Naive thymus-derived CD4-positive, alpha-beta T cell (primary cell): ENCODE measurements around the gene MYO9B. TPM values are rescaled to one million over a fixed set of nuclear protein-coding genes. Genes with fewer than 3 reads are reported as not detected.

ENCODE experiments used
- ATAC-seq: fragments of 150-1000 bp; cut with Tn5 transposase; 2 replicates; pipeline ENCODE4 v1.10.0; 2021; ENCODE audit warnings: mild to moderate bottlenecking, moderate library complexity
- CTCF ChIA-PET: fragments of 350-600 bp; sonication (Branson Sonifier 250); formaldehyde crosslinking; loops from one replicate; lab custom pipeline; 2021; ENCODE audit warnings: antibody characterized with exemption; lab: Charles Lee
- POLR2A ChIA-PET: fragments of 350-600 bp; sonication (Branson Sonifier 250); formaldehyde crosslinking; loops from one replicate; lab custom pipeline; 2021; ENCODE audit warnings: antibody characterized with exemption, inconsistent platforms; lab: Charles Lee
- DNase-seq, 9 donors: peaks; one replicate each; pipeline versions ENCODE4 v3.0.0 to v3.0.0-alpha.2; 2020 to 2022; ENCODE audit warnings: mixed read lengths in 1 of 9
- H3K27ac ChIP-seq: one replicate; pipeline ENCODE4 v1.7.0; 2013; ENCODE audit warnings: mild to moderate bottlenecking, low read depth, low read length, moderate library complexity
- H3K27me3 ChIP-seq, 2 donors: one replicate each; pipeline ENCODE4 v1.7.0; 2013; ENCODE audit warnings: low read length in 2 of 2, mild to moderate bottlenecking in 2 of 2, moderate library complexity in 2 of 2; ENCODE audit not compliant: control insufficient read depth in 2 of 2, insufficient read depth in 2 of 2
- H3K36me3 ChIP-seq, 3 experiments: 1 replicate in 2 of 3; 2 replicates in 1 of 3; pipeline ENCODE4 v1.7.0; 2013; ENCODE audit warnings: low read length in 3 of 3, mild to moderate bottlenecking in 3 of 3, moderate library complexity in 1 of 3; ENCODE audit not compliant: insufficient read depth in 3 of 3, control insufficient read depth in 2 of 3
- H3K4me1 ChIP-seq, 2 donors: one replicate each; pipeline ENCODE4 v1.7.0; 2013; ENCODE audit warnings: low read length in 2 of 2, mild to moderate bottlenecking in 2 of 2, moderate library complexity in 1 of 2; ENCODE audit not compliant: control insufficient read depth in 2 of 2, insufficient read depth in 2 of 2
- H3K4me3 ChIP-seq: 2 replicates; pipeline ENCODE4 v1.7.0; 2013; ENCODE audit warnings: mild to moderate bottlenecking, low read length
- H3K9me3 ChIP-seq, 3 experiments: 1 replicate in 2 of 3; 2 replicates in 1 of 3; pipeline ENCODE4 v1.7.0; 2013; ENCODE audit warnings: low read length in 3 of 3; ENCODE audit not compliant: control insufficient read depth in 2 of 3
- H3K27ac Mint-ChIP-seq, 9 donors: one replicate each; pipeline ENCODE4 v1.8.0; 2020 to 2022; ENCODE audit warnings: mixed read lengths in 9 of 9, mild to moderate bottlenecking in 8 of 9, moderate library complexity in 5 of 9, inconsistent platforms in 2 of 9
- H3K27me3 Mint-ChIP-seq, 5 donors: one replicate each; pipeline ENCODE4 v1.8.0; 2021 to 2022; ENCODE audit warnings: mixed read lengths in 5 of 5, mild to moderate bottlenecking in 1 of 5
- H3K36me3 Mint-ChIP-seq, 5 donors: one replicate each; pipeline ENCODE4 v1.8.0; 2020 to 2022; ENCODE audit warnings: mixed read lengths in 5 of 5, mild to moderate bottlenecking in 3 of 5, inconsistent platforms in 1 of 5
- H3K4me1 Mint-ChIP-seq, 7 donors: one replicate each; pipeline ENCODE4 v1.8.0; 2020 to 2022; ENCODE audit warnings: mixed read lengths in 7 of 7, mild to moderate bottlenecking in 3 of 7, inconsistent platforms in 1 of 7
- H3K4me3 Mint-ChIP-seq, 10 donors: one replicate each; pipeline ENCODE4 v1.8.0; 2020 to 2022; ENCODE audit warnings: mild to moderate bottlenecking in 10 of 10, mixed read lengths in 10 of 10, moderate library complexity in 6 of 10, inconsistent platforms in 2 of 10
- H3K9me3 Mint-ChIP-seq, 11 donors: one replicate each; pipeline ENCODE4 v1.8.0; 2020 to 2022; ENCODE audit warnings: mixed read lengths in 11 of 11, mild to moderate bottlenecking in 4 of 11, inconsistent platforms in 1 of 11, moderate library complexity in 1 of 11
- intact Hi-C, 2 donors: fragments of 100-400 bp; cut with micrococcal nuclease; formaldehyde crosslinking; loops; one replicate each; pipeline ENCODE4 v1.15.1; 2023
- polyA plus RNA-seq, 2 donors: library from polyadenylated mRNA; unstranded; fragments of 300-500 nt; fragmentation: Illumina TruSeq; gene quantifications; one replicate each; pipeline ENCODE4 v1.2.3, GENCODE V29; 2021
- total RNA-seq, 6 experiments: library from RNA in 5 of 6; stranded (reverse) in 5 of 6; gene quantifications; 1 replicate in 5 of 6; 2 replicates in 1 of 6; pipeline ENCODE4 v1.2.3 and lab custom pipeline; 2021 to 2026

The MYO9B gene
- total and polyA plus RNA-seq, 7 experiments from 2014 or later: 5.6 to 297 (median 165) TPM

DNA sequence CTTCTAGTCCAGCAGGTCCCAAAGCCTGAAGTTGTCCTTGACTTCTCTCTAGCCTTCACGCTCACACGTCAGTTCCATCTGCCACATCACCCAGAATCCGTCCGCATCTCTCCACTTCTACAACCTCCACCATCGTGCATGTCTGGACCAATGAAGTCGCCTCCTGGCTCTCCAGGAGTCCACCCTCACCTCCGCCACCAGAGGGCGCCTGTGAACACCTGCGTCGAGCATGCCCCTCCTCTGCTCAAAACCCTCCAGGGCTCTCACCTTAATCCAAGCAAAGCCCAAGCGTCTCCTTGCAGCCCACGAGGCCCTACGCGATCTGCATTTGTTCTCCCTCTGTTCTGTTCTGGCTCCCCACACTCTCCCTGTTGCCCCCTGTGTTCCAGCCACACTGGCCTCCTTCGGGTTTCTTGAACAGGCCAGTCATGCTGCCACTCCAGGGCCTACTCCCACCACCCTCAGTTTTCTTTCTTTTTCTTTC lies 185.3 kb downstream of the MYO9B start:
- H3K27me3 Mint-ChIP-seq: no peaks in the 10 kb centered on the region
- ChIA-PET POLR2A (interaction anchor here (3.5 kb wide), 1 partner anchor 21 kb away, joined by 11 read pairs; the partner anchor contains the start of gene ANKLE1), CTCF (interaction anchor here (0.6 to 6.0 kb wide), 9 partner anchors 22 to 894 kb away, joined by 3 to 36 read pairs (median 3); partner anchors contain the start of gene ANKLE1)
- no peaks in the 10 kb centered on the region for H3K36me3 ChIP-seq
- intact Hi-C loops: loop anchor here (1.0 to 2.0 kb wide), 6 partner anchors 14 to 194 kb away; no protein-coding TSS in a partner anchor
- no peak overlapping the region for H3K27ac ChIP-seq
- H3K4me3 Mint-ChIP-seq: no peak overlapping the region
- peaks cover 0 to 10% of the 10 kb centered on the region in 2 donors for H3K4me1 ChIP-seq
- no peaks in the 10 kb centered on the region for H3K9me3 ChIP-seq
- peak; percentile 100 for ATAC-seq
- peak; percentile 76 to 90 (median 86) for DNase-seq
- peaks cover 5 to 14% (median 13%) of the 10 kb centered on the region in 7 donors for H3K4me1 Mint-ChIP-seq
- no peaks in the 10 kb centered on the region for H3K9me3 Mint-ChIP-seq
- H3K27me3 ChIP-seq: no peaks in the 10 kb centered on the region
- H3K27ac Mint-ChIP-seq: peak overlapping the region in 3 of 9 donors; percentile 2 to 82 (median 24)
- H3K4me3 ChIP-seq: no peak overlapping the region
- H3K36me3 Mint-ChIP-seq: no peaks in the 10 kb centered on the region

DNA sequence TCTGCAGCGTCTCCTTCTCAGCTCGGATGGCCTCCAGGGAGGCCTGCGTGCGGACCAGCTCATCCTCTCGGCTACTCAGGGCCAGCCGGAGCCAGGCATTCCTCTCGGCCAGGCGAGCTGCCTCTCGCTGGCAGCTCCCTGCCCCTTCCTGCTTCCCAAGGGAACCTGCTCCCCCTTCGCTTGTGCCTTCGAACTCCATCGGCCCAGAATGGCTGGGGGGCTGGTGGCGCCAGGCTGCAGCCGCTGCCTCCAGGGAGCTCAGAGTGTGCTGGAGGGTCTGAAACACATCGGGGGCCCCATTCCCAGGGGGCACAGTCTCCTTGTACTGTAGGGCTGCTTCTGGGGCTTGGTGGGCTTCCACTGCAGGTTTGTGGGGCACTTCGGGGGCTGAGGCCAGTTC lies 187.0 kb downstream of the MYO9B start:
- DNase-seq (no peak), ATAC-seq (no peak)
- no peaks in the 10 kb centered on the region for H3K36me3 ChIP-seq
- no peak overlapping the region for H3K4me3 ChIP-seq
- Mint-ChIP-seq H3K4me1 (peaks cover 6 to 25% (median 19%) of the 10 kb centered on the region in 7 donors), H3K9me3 (peaks cover 0 to 4% (median 0%) of the 10 kb centered on the region in 11 donors), H3K4me3 (no peak overlapping the region), H3K27ac (peak overlapping the region in 1 of 9 donors; percentile 48), H3K36me3 (no peaks in the 10 kb centered on the region), H3K27me3 (peaks cover 0 to 2% (median 0%) of the 10 kb centered on the region in 5 donors)
- peaks cover 0 to 10% of the 10 kb centered on the region in 2 donors for H3K4me1 ChIP-seq
- POLR2A ChIA-PET: no interaction called here
- intact Hi-C loops: no loop called here
- H3K27ac ChIP-seq: no peak overlapping the region
- no peaks in the 10 kb centered on the region for H3K9me3 ChIP-seq
- H3K27me3 ChIP-seq: no peaks in the 10 kb centered on the region
- CTCF ChIA-PET: interaction anchor here (0.7 to 6.0 kb wide), 4 partner anchors 20 to 962 kb away, joined by 3 to 36 read pairs (median 6); partner anchors contain the start of gene ANKLE1

Other genes starting within 250 kb of the MYO9B start
- 100 to 1,000 TPM in 3 of 5 experiments, 10 to 100 TPM in 2; 42.7 to 105 (median 102) TPM for gene SIN3B, start 246.4 kb upstream of the MYO9B start, total RNA-seq
- 1 to 10 TPM; 4.0 to 9.0 TPM for gene SIN3B, start 246.4 kb upstream of the MYO9B start, polyA plus RNA-seq
- under 1 TPM in 2 of 5 experiments, not detected in 3; 0.16 to 0.19 TPM for gene F2RL3, start 186.8 kb upstream of the MYO9B start, total RNA-seq
- not detected for gene F2RL3, start 186.8 kb upstream of the MYO9B start, polyA plus RNA-seq
- gene CPAMD8, start 49.0 kb upstream of the MYO9B start, total RNA-seq: 1 to 10 TPM in 4 of 5 experiments, under 1 TPM in 1; 0.44 to 6.6 (median 3.2) TPM
- gene CPAMD8, start 49.0 kb upstream of the MYO9B start, polyA plus RNA-seq: under 1 TPM; 0.18 to 0.66 TPM
- 10 to 100 TPM; 16.7 to 31.5 (median 19.3) TPM for gene HAUS8, start 325 bp upstream of the MYO9B start, total RNA-seq
- gene HAUS8, start 325 bp upstream of the MYO9B start, polyA plus RNA-seq: 10 to 100 TPM in 1 of 2 donors, 1 to 10 TPM in 1; 9.4 to 11.5 TPM
- 10 to 100 TPM; 24.7 to 51.1 (median 30.5) TPM for gene USE1, start 139.6 kb downstream of the MYO9B start, total RNA-seq
- gene USE1, start 139.6 kb downstream of the MYO9B start, polyA plus RNA-seq: 10 to 100 TPM; 63.1 to 68.3 TPM
- 10 to 100 TPM; 21.8 to 32.8 (median 29.8) TPM for gene OCEL1, start 150.4 kb downstream of the MYO9B start, total RNA-seq
- gene OCEL1, start 150.4 kb downstream of the MYO9B start, polyA plus RNA-seq: 10 to 100 TPM; 37.7 to 41.1 TPM
- gene NR2F6, start 170.1 kb downstream of the MYO9B start, total RNA-seq: 1 to 10 TPM; 2.2 to 7.8 (median 7.0) TPM
- gene NR2F6, start 170.1 kb downstream of the MYO9B start, polyA plus RNA-seq: 1 to 10 TPM; 1.4 to 1.8 TPM
- 1 to 10 TPM in 1 of 5 experiments, under 1 TPM in 4; 0.22 to 1.2 (median 0.36) TPM for gene USHBP1, start 189.0 kb downstream of the MYO9B start, total RNA-seq
- under 1 TPM in 1 of 2 donors, not detected in 1; 0.61 TPM for gene USHBP1, start 189.0 kb downstream of the MYO9B start, polyA plus RNA-seq
- gene BABAM1, start 191.7 kb downstream of the MYO9B start, total RNA-seq: 100 to 1,000 TPM in 2 of 5 experiments, 10 to 100 TPM in 3; 72.4 to 111 (median 95.6) TPM
- 100 to 1,000 TPM in 1 of 2 donors, 10 to 100 TPM in 1; 94.9 to 110 TPM for gene BABAM1, start 191.7 kb downstream of the MYO9B start, polyA plus RNA-seq
- 1 to 10 TPM; 2.3 to 5.5 (median 3.4) TPM for gene ANKLE1, start 206.1 kb downstream of the MYO9B start, total RNA-seq
- gene ANKLE1, start 206.1 kb downstream of the MYO9B start, polyA plus RNA-seq: under 1 TPM in 1 of 2 donors, not detected in 1; 0.29 TPM
- gene ABHD8, start 227.6 kb downstream of the MYO9B start, total RNA-seq: 10 to 100 TPM in 2 of 5 experiments, 1 to 10 TPM in 3; 7.0 to 12.3 (median 9.5) TPM
- 10 to 100 TPM in 1 of 2 donors, 1 to 10 TPM in 1; 7.5 to 12.4 TPM for gene ABHD8, start 227.6 kb downstream of the MYO9B start, polyA plus RNA-seq
- gene MRPL34, start 230.1 kb downstream of the MYO9B start, total RNA-seq: 10 to 100 TPM; 37.0 to 76.0 (median 73.3) TPM
- 100 to 1,000 TPM; 203 to 217 TPM for gene MRPL34, start 230.1 kb downstream of the MYO9B start, polyA plus RNA-seq
- 10 to 100 TPM; 31.6 to 41.9 (median 39.5) TPM for gene DDA1, start 233.8 kb downstream of the MYO9B start, total RNA-seq
- 10 to 100 TPM; 19.7 to 30.9 TPM for gene DDA1, start 233.8 kb downstream of the MYO9B start, polyA plus RNA-seq